ENCODE measurements around the gene DUSP12. TPM values are rescaled to one million over a fixed set of nuclear protein-coding genes. Genes with fewer than 3 reads are reported as not detected.

The DUSP12 gene
- total and polyA plus RNA-seq, 9 of the 15 experiments (the other 6 are each of a cell fraction or from before 2014, with no cell fraction given) = 10.4 to 81.4 (median 43.6) TPM

GRCh38 chr1:161738627-161739287, 10.8 kb upstream of the DUSP12 start (continued):
- TF ChIP-seq MGA (IDR thresholded peaks at IDR 0.05) = no peak
- no peak for TF ChIP-seq ZNF354B (CRISPR knock-in tag; IDR thresholded peaks at IDR 0.05)
- peak; percentile 18; the same call in 1 of the 2 replicates for TF ChIP-seq CXXC5 (CRISPR knock-in tag; IDR thresholded peaks at IDR 0.05)
- no peak for TF ChIP-seq JUNB (CRISPR knock-in tag; conservative IDR thresholded peaks at IDR 0.05)
- no peak for TF ChIP-seq PPARD (CRISPR knock-in tag; IDR thresholded peaks at IDR 0.05)
- TF ChIP-seq, protein P1, sequence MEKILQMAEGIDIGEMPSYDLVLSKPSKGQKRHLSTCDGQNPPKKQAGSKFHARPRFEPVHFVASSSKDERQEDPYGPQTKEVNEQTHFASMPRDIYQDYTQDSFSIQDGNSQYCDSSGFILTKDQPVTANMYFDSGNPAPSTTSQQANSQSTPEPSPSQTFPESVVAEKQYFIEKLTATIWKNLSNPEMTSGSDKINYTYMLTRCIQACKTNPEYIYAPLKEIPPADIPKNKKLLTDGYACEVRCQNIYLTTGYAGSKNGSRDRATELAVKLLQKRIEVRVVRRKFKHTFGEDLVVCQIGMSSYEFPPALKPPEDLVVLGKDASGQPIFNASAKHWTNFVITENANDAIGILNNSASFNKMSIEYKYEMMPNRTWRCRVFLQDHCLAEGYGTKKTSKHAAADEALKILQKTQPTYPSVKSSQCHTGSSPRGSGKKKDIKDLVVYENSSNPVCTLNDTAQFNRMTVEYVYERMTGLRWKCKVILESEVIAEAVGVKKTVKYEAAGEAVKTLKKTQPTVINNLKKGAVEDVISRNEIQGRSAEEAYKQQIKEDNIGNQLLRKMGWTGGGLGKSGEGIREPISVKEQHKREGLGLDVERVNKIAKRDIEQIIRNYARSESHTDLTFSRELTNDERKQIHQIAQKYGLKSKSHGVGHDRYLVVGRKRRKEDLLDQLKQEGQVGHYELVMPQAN (IDR thresholded peaks at IDR 0.05; ENCODE audit: borderline replicate concordance) = peak; percentile 60; the same call in 1 of the 2 replicates
- TF ChIP-seq NBN (IDR thresholded peaks at IDR 0.05; ENCODE audit: low read depth) = peak; percentile 90
- TF ChIP-seq ARHGAP35 (IDR thresholded peaks at IDR 0.05; ENCODE audit: partially characterized antibody) = peak; percentile 27
- TF ChIP-seq THRAP3 (IDR thresholded peaks at IDR 0.05; ENCODE audit: borderline replicate concordance) = no peak
- TF ChIP-seq ATF7 (IDR thresholded peaks at IDR 0.05) = peak; percentile 73
- TF ChIP-seq BRD9 (IDR thresholded peaks at IDR 0.05; ENCODE audit: low read depth, partially characterized antibody) = peak; percentile 91
- no peak for TF ChIP-seq PML (IDR thresholded peaks at IDR 0.05; ENCODE audit: low read length)
- TF ChIP-seq BCOR (IDR thresholded peaks at IDR 0.05) = peak; percentile 75; the same call in 1 of the 2 replicates
- TF ChIP-seq CBFA2T3 (IDR thresholded peaks at IDR 0.05) = peak; percentile 69
- TF ChIP-seq, protein P2, sequence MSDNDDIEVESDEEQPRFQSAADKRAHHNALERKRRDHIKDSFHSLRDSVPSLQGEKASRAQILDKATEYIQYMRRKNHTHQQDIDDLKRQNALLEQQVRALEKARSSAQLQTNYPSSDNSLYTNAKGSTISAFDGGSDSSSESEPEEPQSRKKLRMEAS (CRISPR knock-in tag; IDR thresholded peaks at IDR 0.05) = peak; percentile 18; the same call in 1 of the 2 replicates
- no peak for TF ChIP-seq RBM15 (IDR thresholded peaks at IDR 0.05; ENCODE audit: insufficient read depth, low read length)
- TF ChIP-seq ZNF316 (IDR thresholded peaks at IDR 0.05) = peak; percentile 4; the same call in 1 of the 2 replicates
